ENCODE results near the gene LPP. TPM values are rescaled to one million over a fixed set of nuclear protein-coding genes. Genes with fewer than 3 reads are reported as not detected.

LPP gene
- total and polyA plus RNA-seq, 4 donors: 11.1 to 219 (median 66.5) TPM

- no peaks in the 10 kb centered on the region for H3K27me3 ChIP-seq (ENCODE audit: control insufficient read depth in 3 of 3, insufficient read depth in 3 of 3, low read length in 2 of 3)
- H3K9ac ChIP-seq (ENCODE audit: insufficient read depth in 1 of 2, low read length in 2 of 2): no peak overlapping the region
- peaks cover 0 to 1% (median 0%) of the 10 kb centered on the region in 4 donors for H3K9me3 ChIP-seq (ENCODE audit: control insufficient read depth in 4 of 4, insufficient read depth in 3 of 4, low read length in 3 of 4)
- no peak overlapping the region for H3K4me3 ChIP-seq
- 89 to 95% methylated on average over 5 of the region's 5 CpGs for WGBS, 2 donors
- peaks cover 0 to 9% (median 4%) of the 10 kb centered on the region in 4 donors for H3K36me3 ChIP-seq (ENCODE audit: control insufficient read depth in 4 of 4, insufficient read depth in 4 of 4, low read length in 4 of 4)
- TF ChIP-seq CTCF (IDR thresholded peaks at IDR 0.05; ENCODE audit: control extremely low read depth, extremely low read depth): no peak
- H3K4me1 ChIP-seq (ENCODE audit: control insufficient read depth in 5 of 5, insufficient read depth in 5 of 5, low read length in 5 of 5): peaks cover 0 to 12% (median 4%) of the 10 kb centered on the region in 5 donors
- H3K27ac ChIP-seq (ENCODE audit: low read depth in 1 of 2, low read length in 1 of 2): peak overlapping the region in 1 of 2 donors; percentile 10
- ATAC-seq (ENCODE audit: insufficient read depth, low FRiP score) (no peak), DNase-seq (no peak)
Measured at GRCh38 chr3:188207941-188208515, 54.1 kb downstream of the LPP start.

- H3K4me3 ChIP-seq: no peak overlapping the region
- H3K27ac ChIP-seq (ENCODE audit: low read depth in 1 of 2, low read length in 1 of 2): peak overlapping the region in 1 of 2 donors; percentile 10
- no peak for TF ChIP-seq CTCF (IDR thresholded peaks at IDR 0.05; ENCODE audit: control extremely low read depth, extremely low read depth)
- H3K27me3 ChIP-seq (ENCODE audit: control insufficient read depth in 3 of 3, insufficient read depth in 3 of 3, low read length in 2 of 3): no peaks in the 10 kb centered on the region
- H3K36me3 ChIP-seq (ENCODE audit: control insufficient read depth in 4 of 4, insufficient read depth in 4 of 4, low read length in 4 of 4): peaks cover 0 to 9% (median 4%) of the 10 kb centered on the region in 4 donors
- peak in 1 of 3 donors; percentile 25 for DNase-seq
- H3K9me3 ChIP-seq (ENCODE audit: control insufficient read depth in 4 of 4, insufficient read depth in 3 of 4, low read length in 3 of 4): peaks cover 0 to 1% (median 0%) of the 10 kb centered on the region in 4 donors
- H3K4me1 ChIP-seq (ENCODE audit: control insufficient read depth in 5 of 5, insufficient read depth in 5 of 5, low read length in 5 of 5): peaks cover 0 to 14% (median 4%) of the 10 kb centered on the region in 5 donors
- no peak for ATAC-seq (ENCODE audit: insufficient read depth, low FRiP score)
- peak overlapping the region in 1 of 2 donors; percentile 9 for H3K9ac ChIP-seq (ENCODE audit: insufficient read depth in 1 of 2, low read length in 2 of 2)
- WGBS, 2 donors: 90 to 92% methylated on average over 7 of the region's 7 CpGs
Measured at GRCh38 chr3:188208516-188208981, 54.6 kb downstream of the LPP start.

GRCh38 chr3:188209034-188209433 lies 55.1 kb downstream of the LPP start:
- Histone ChIP-seq H3K4me3 (no peak overlapping the region), H3K27ac (ENCODE audit: low read depth in 1 of 2, low read length in 1 of 2) (no peak overlapping the region), H3K27me3 (ENCODE audit: control insufficient read depth in 3 of 3, insufficient read depth in 3 of 3, low read length in 2 of 3) (no peaks in the 10 kb centered on the region), H3K9me3 (ENCODE audit: control insufficient read depth in 4 of 4, insufficient read depth in 3 of 4, low read length in 3 of 4) (peaks cover 0 to 1% (median 0%) of the 10 kb centered on the region in 4 donors), H3K4me1 (ENCODE audit: control insufficient read depth in 5 of 5, insufficient read depth in 5 of 5, low read length in 5 of 5) (peaks cover 0 to 11% (median 4%) of the 10 kb centered on the region in 5 donors), H3K36me3 (ENCODE audit: control insufficient read depth in 4 of 4, insufficient read depth in 4 of 4, low read length in 4 of 4) (peaks cover 0 to 9% (median 4%) of the 10 kb centered on the region in 4 donors), H3K9ac (ENCODE audit: insufficient read depth in 1 of 2, low read length in 2 of 2) (no peak overlapping the region)
- 90 to 91% methylated on average over 3 of the region's 3 CpGs for WGBS, 2 donors
- no peak for DNase-seq
- no peak for ATAC-seq (ENCODE audit: insufficient read depth, low FRiP score)
- TF ChIP-seq CTCF (IDR thresholded peaks at IDR 0.05; ENCODE audit: control extremely low read depth, extremely low read depth): no peak
